SH-SY5Y (cell line): ENCODE results near the gene PRSS12.

ENCODE experiments used
- GATA2 ChIP-seq: IDR thresholded peaks from 2 replicates; pipeline ENCODE4 v1.6.1; 2011; ENCODE audit warnings: mild to moderate bottlenecking, low read depth, low read length
- GATA3 ChIP-seq: IDR thresholded peaks from 2 replicates; pipeline ENCODE4 v1.6.1; 2011; ENCODE audit warnings: low read depth, mild to moderate bottlenecking, low read length, moderate library complexity

DNA sequence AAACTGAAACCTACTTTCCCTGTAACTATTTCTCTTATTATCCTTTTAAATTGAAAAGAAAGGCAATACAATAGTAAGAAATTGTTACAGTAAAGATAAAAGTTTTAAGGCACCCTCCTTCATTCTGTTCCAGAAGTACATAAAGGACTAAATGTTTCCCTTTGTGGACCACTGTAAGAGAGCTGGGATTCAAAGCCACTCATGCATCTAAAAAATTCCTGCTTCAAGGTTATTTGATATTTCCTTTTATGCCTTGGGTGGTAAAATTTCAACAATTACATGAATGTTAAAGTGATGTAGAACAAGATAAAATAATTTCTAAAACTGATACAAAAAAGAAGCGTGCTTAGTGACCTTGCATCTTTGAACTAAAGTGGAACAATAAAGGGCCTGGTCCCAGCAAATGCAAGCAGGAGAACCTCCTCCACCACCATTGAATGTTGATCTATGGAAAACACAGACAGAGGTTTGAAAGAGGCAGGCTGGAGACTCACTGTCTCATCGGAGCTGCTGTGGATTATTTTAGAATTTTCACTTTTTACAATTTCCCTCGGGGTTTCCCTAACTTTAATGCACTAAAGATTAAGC lies 42.3 kb upstream of the PRSS12 start:
- TF ChIP-seq GATA2, result no peak
- TF ChIP-seq GATA3, result no peak
